ENCODE measurements around the gene RBBP4. TPM values are rescaled to one million over a fixed set of nuclear protein-coding genes. Genes with fewer than 3 reads are reported as not detected.
"Not testable (repeated sequence)": the region's sequence is repeated elsewhere in the genome, so short reads cannot be mapped to it uniquely, and the experiment has no call there.

The RBBP4 gene
- 100 to 1,000 TPM; 292 to 355 (median 335) TPM for polyA plus RNA-seq (ENCODE audit: insufficient read length in 4 of 4)

DNA sequence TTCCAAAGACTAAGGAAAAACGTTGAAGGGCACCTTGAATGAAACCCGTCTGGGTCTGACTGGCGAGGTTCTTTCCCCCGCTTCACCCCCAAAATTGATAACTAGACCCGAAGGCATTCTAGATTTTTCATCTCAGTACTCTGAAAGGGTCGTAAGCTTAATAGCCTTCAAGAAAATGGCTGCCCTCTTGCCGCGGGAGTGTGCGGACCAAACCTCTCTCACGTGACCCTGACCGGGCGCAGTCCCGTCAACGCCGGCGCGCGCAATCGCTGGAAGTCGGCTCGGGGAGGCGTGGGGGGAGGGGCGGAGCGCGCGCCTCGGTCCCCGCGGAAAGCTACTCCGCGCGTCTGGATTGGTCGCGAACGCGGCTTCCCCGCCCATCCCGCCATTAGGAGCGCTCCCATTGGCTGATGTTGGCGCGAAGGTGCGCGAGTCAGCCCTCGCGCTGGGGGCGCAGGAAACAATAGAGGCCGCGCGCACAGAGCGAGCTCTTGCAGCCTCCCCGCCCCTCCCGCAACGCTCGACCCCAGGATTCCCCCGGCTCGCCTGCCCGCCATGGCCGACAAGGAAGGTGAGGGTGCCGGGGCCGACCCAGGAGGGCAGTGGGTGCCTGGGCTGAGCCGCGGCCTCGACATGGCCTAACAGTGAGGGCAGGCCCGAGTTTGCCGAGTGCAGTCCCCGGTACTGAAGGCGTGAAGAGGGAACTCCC is at the start of gene RBBP4:
Gene RBBP4 (plus strand): TSS at position 457 of the 709 bp plus-strand sequence. CDS start 99 bp downstream, at position 556.
- peak; percentile 93 to 98 (median 96) for DNase-seq (ENCODE audit: low read depth in 4 of 4, low spot score in 3 of 4)

DNA sequence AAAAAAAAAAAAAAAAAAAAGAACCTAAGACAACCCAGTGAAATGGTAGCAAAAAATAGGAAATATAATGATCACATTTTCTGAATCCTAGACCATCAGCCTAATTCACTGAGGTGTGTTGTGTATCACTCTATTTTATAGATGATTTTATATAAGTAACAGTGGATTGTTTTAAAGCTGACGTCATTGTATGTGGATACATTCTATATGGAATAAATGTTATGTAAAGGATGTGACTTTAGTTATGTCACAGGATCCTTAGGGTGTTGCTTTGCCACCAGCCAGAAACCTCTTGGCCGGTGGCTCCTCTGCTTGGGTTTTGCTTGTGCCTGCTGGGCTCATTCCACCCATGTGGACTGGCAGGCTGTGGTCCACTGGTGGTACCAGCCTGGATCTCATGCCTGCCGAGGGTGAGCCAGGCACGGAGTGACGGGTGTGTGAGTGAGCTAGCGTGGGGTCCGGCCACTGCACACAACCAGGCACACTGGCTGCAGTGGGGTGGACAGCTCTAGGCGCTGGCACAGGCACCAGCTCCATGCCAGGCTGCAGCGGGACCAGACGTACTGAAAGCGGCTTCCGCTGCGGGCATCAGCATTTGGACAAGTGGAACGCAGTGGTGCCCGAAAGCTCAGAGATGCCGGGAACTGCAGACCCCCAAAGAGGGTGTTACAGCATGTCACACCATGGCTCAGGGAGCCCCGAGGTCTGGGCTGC is 45.1 kb upstream of the RBBP4 start:
- no peak for DNase-seq (ENCODE audit: low read depth in 4 of 4, low spot score in 3 of 4)

DNA sequence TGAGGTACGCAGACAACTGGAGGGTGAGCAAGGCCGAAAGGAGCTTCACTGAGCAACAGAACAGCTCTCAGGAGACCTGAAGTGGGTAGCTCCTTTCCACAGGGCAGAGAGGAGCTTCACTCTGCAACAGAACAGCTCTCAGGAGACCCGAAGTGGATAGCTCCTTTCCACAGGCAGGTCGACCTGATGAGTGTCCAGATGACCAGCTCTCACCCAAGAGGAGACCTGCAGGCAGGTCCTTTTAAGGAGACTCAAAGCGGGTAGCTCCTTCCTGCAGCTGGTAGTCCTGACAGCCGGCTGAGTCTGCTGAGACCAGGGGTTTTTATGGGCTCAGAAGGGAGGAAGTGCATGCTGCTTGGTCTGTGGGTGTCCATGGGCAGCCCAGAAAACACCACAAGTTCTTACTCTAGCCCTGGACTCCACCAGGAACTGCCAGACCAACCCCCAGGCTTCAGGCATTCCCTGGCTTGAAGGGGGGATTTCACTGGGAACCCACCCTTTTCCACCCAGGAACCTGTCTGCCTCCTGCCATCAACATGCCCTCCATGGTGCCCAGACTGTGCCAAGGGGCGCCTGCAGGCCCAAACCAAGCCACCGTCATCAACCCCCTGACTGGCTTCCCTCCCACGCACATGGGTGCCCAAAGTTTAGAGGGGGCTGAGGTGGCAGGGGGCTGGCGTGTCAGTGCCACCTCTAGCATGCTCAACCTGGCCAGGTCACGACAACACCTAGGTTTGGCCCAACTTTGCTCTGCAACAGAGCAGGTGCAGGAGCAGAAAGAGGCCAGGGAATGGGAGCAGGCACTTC is 44.2 kb upstream of the RBBP4 start:
- no peak for DNase-seq (ENCODE audit: low read depth in 4 of 4, low spot score in 3 of 4)

DNA sequence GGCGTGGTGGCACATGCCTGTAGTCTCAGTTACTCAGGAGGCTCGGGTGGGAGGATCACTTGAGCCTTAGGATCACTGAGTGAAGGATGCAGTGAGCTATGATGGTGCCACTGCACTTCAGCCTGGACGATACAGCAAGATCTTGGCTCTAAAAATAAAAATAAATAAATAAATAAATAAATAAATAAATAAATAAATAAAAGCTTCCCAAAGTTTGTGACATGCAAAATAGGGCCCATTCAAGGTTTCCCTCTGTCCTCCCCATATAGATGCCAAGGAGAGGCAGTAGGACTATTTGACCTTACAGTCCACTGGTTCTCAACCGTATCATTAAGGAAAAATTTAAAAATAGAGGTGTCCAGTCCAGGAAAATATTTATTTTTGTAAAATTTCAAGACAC is 41.8 kb upstream of the RBBP4 start:
- no peak for DNase-seq (ENCODE audit: low read depth in 4 of 4, low spot score in 3 of 4)

DNA sequence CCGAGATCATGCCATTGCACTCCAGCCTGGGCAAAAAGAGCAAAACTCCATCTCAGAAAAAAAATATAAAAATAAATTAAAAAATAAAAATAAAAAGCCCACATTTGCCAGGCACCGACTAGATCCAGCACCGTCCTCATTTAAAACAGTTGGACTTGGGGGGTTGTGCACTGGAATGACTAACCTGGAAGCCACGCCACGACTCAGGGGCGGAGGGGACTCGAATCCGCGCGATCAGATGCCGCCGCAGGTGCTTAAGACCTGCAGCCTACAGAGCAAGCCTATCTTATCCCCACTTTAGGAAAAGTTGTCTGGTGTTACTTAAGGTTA is 39.2 kb upstream of the RBBP4 start:
- DNase-seq (ENCODE audit: low read depth in 4 of 4, low spot score in 3 of 4): no peak

DNA sequence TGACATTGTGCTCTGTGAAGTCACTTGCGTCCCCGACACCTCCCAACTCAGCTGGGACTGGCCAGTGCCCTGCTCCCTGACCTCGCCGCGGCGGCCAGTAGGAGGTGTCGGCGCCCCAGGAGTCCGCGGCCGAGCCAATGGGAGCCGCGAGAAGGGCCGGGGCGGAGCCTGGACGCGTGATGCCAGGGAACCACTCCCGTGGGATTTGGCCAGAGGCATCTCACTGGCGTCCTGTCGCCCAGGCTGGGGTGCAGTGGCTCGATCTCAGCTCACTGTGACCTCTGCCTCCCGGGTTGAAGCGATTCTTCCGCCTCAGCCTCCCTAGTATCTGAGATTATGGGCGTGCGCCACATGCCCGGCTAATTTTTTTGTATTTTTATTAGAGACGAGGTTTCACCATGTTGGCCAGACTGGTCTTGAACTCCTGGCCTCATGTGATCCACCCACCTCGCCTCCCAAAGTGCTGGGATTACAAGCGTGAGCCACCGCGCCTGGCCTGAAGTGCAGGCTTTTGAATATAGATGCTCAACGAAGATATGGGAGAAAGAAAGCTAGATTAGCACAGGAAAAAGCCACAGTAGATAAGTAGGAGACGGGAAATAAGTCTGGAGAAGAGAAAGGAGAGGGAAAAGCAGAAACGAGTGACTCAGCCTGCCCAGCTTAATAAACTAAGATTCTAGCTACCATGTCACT is 38.7 kb upstream of the RBBP4 start:
- DNase-seq (ENCODE audit: low read depth in 4 of 4, low spot score in 3 of 4): peak; percentile 29 to 43 (median 36)

DNA sequence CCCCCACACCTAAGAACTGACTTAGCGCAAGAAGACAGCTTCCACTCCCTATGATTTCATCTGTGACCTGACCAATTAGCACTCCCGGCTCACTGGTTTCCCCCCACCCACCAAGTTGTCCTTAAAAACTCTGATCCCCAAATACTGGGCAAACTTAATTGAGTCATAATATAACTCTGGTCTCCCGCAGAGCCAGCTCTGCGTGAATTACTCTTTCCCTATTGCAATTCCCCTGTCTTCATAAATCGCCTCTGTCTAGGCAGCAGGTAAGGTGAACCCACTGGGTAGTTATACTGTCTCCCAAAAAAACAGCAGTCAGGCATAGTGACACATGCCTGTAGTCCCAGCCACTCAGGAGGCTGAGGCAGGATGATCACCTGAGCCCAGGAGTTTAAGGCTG is 37.5 kb upstream of the RBBP4 start:
- no peak for DNase-seq (ENCODE audit: low read depth in 4 of 4, low spot score in 3 of 4)

DNA sequence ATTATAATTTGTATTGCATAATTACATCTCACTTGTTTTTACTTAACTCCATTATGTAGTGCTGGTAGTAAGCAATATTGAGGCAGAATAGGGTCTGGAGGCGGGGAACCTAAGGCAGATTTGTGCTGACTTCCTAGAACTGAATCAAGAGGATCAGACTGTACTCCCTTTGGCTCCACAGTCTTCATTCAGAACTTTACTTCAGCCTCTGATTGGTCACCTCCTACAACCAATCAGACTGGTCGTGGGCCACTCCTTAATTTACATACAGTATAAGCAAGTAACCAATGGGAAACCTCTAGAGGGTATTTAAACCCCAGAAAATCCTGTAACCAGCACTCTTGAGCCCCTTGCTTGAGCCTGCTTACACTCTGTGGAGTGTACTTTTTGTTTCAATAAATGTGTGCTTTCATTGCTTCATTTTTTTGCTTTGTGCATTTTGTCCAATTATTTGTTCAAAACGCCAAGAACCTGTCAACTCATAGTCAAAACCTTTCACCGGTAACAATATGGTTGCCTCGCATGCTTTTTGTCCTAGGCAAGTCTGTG is 32.3 kb upstream of the RBBP4 start:
- DNase-seq (ENCODE audit: low read depth in 4 of 4, low spot score in 3 of 4): no peak

DNA sequence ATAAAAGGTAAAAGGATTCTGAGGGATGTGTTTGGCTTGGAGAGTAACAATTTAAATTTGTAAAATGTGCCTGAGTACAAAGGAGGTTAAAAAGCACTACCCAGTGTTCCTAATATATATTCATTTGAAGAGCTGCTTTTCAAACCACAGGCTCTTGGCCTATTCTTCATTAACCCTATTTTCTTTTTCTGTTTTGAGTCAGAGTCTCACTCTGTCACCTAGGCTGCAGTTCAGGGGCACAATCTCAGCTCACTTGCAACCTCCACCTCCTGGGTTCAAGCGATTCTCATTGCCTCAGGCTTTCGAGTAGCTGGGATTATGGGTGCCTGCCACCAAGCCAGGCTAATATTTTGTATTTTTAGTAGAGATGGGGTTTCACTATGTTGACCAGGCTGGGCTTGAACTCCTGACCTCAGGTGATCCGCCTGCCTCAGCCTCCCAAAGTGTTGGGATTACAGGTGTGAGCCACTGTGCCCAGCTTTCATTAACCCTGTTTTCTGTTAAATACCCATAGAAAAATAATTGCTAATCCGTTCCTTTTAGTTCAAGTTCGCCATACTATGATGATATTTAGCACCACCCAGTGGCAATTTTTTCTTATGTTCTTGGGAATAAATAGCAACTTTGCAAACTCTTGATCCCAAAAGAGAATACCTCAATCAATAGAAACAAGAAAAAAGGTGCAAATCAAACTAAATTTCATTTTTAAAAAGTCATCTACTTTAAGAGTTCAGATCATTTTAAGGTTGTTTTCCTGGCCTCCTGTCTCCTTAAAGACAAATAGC is 31.1 kb upstream of the RBBP4 start:
- DNase-seq (ENCODE audit: low read depth in 4 of 4, low spot score in 3 of 4): peak in 2 of 4 donors; percentile 6 to 8

DNA sequence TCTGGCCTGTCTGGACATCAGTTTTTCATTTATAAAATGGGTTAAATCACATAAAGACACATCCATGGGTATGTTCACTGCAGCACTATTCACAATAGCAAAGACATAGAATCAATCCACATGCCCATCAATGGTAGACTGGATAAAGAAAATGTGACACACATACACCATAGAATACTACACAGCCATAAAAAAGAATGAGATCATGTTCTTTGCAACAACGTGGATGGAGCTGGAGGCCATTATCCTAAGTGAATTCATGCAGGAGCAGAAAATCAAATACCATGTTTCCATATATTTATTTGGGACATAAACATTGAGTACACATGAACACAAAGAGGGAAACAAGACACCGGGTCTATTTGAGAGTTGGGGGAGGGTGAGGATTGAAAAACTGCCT is 28.8 kb upstream of the RBBP4 start:
- DNase-seq (ENCODE audit: low read depth in 4 of 4, low spot score in 3 of 4): no peak

DNA sequence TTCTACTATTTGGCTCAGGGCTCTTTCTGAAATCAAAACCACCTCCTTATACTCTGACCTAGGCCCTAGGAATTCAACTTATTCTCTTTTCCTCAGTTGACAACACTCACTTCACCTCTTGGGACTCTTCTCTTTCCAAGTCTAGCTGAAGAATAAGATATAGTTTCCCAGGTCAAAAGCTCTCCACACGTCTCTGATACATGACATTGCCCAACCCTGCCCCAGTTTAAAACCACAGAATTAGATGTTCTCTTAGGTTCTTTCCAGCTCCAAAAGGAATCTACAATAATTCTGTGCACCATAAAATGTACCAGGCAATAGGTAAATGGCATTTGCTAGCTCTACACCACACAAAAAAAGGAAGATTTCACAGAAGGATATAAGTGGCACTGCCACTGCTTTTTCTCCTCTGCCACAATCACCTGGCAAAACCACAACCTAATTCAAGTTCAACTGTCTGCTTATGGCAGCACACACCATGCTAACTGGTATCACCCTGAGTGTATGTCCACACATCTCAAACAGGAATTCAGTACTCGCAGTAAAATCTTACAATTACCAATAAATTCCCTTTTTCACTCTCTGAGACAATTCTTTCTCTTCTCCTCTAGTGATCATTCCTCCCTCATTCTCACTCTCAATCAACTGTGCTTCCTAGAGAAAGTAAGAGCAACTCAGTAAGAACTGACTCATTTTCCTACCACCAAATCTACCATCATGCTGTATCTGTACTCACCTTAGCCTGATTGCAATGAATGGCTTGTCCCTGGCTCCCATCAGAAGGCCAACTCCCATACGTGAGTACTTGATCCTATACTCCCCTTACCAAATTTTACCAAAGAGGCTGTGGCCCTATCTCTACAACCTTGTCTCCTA is 28.0 kb upstream of the RBBP4 start:
- no peak for DNase-seq (ENCODE audit: low read depth in 4 of 4, low spot score in 3 of 4)

DNA sequence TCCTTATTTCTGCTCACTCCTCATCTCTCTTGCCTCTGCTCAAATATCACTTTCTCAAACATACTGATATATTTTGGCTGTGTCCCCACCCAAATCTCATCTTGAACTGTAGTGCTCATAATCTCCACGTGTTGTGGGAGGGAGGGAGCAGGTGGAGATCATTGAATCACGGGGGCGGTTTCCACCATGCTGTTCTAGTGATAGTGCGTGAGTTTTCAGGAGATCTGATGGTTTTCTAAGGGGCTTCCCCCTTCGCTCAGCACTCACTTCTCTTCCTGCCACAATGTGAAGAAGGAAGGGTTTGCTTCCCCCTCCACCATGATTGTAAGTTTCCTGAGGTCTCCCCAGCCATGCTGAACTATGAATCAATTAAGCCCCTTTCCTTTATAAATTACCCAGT is 27.2 kb upstream of the RBBP4 start:
- no peak for DNase-seq (ENCODE audit: low read depth in 4 of 4, low spot score in 3 of 4)

DNA sequence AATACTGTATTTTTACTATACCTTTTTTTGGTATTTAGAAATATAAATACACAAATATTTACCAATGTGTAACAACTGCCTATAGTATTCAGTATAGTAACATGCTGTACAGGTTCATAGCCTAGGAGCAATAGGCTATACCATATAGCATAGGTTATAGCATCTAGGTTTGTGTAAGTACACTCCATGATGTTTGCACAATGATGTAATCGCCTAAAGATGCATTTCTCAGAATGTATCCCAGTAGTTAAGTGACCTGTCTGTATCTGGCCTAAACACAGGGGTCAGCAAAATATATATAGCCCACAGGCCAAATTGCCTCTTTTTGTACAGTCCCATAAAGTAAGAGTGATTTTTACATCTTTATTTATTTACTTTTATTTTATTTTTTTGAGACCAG is 24.8 kb upstream of the RBBP4 start:
- no peak for DNase-seq (ENCODE audit: low read depth in 4 of 4, low spot score in 3 of 4)

DNA sequence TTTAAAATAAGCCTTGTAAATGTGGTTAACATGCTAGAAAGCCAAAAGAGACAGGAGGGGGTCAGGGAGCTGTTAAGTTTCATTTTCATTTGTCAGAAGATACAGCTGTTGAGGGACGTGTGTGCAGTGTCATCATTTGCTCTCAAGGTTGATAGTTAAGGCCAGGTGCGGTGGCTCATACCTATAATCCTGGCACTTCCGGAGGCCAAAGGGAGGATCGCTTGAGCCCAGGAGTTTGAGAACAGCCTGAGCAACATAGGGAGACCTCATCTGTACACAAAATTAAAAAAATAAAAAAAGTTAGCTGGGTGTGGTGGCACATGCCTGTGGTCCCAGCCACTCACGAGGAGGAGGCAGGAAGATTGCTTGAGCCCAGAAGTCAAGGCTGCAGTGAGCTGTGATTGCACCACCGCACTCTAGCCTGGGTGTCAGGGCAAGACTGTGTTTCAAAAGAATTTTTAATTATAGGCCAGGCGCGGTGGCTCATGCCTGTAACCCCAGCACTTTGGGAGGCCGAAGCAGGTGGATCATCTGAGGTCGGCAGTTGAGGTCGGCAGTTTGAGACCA is 23.3 kb upstream of the RBBP4 start:
- DNase-seq (ENCODE audit: low read depth in 4 of 4, low spot score in 3 of 4): no peak

DNA sequence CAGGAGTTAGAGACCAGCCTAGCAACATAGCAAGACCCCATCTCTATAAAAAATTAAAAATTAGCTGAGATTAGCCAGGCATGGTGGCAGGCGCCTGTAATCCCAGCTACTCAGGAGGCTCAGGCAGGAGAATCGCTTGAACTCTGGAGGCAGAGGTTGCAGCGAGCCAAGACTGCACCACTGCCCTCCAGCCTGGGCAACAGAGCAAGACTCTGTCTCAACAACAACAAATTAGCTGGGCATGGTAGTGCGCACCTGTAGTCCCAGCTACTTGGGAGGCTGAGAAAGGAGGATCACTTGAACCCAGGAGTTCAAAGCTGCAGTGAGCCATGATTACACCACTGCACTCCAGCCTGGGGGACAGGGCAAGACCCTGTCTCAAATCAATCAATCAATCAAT is 20.8 kb upstream of the RBBP4 start:
- not testable (repeated sequence) for DNase-seq (ENCODE audit: low read depth in 4 of 4, low spot score in 3 of 4)

DNA sequence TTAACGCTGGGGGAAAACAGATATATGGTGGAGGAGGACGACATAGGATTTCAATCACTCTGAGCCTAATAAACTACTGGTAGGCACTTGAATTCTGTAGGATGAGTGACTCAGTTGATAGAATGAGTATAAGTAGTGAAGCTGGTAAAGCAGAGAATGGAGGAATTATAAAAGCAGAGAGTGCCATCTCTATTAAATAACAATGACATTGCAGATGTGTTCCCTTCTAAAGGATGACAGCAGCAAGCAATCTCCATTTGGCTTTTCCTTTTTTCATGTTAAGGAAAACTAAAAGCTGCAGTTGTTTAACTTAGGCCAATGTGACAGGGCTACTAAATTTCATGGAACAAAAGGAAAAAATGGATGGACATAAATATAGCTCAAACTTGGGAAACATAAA is 18.2 kb upstream of the RBBP4 start:
- no peak for DNase-seq (ENCODE audit: low read depth in 4 of 4, low spot score in 3 of 4)

DNA sequence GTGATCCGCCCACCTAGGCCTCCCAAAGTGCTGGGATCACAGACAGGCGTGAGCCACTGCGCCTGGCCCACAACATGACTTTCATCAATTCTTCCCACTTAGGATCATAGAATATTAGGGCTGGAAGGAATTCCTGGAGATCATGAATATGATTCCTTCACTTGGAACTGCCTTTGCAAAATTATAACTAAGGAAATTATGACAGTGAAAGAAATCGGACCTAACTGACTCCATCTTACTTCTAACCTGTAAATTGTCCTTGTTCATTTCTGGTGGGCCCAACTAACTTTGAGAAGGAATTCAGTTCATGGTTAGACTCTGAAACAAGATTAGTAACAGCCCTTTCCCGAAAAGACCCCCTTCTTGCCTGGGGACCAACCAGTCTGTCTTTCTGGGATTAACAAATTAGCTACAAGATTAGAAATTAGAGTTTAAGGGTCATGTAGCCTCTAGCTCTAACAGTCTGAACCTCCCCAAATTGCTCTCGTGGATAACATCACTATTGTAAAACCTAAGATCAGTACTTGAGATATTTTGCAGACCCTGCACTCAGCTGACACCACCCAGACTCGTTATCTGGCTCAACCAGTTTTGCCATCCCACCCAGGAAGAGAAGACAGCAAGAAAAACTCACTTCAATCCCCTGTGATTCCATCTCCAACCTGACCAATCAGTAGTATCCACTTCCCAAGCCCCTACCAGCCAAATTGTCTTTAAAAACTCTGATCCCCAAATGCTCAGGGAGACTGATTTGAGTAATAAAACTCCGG is 15.3 kb upstream of the RBBP4 start:
- DNase-seq (ENCODE audit: low read depth in 4 of 4, low spot score in 3 of 4): no peak
